D721Med (cell line): ENCODE data around the gene CCDC127.

Source experiments
- DNase-seq: peaks from one replicate; pipeline ENCODE4 v3.0.0; 2011; ENCODE audit warnings: low spot score; ENCODE audit not compliant: insufficient read length
- FAIRE-seq: peaks from 2 replicates; lab custom pipeline; 2011; peaks lifted over from hg19 to GRCh38; lab: Jason Lieb, UNC
- TF ChIP-seq, protein P1 (sequence below): IDR thresholded peaks from 2 replicates; pipeline ENCODE4 v1.5.1; 2012; ENCODE audit warnings: mild to moderate bottlenecking, control low read depth; ENCODE audit not compliant: insufficient read depth; ENCODE audit errors: missing control alignments

Gene CCDC127

GRCh38 chr5:187617-188451 lies 30.1 kb downstream of the CCDC127 start:
- FAIRE-seq, result no peak
- TF ChIP-seq, protein P1, sequence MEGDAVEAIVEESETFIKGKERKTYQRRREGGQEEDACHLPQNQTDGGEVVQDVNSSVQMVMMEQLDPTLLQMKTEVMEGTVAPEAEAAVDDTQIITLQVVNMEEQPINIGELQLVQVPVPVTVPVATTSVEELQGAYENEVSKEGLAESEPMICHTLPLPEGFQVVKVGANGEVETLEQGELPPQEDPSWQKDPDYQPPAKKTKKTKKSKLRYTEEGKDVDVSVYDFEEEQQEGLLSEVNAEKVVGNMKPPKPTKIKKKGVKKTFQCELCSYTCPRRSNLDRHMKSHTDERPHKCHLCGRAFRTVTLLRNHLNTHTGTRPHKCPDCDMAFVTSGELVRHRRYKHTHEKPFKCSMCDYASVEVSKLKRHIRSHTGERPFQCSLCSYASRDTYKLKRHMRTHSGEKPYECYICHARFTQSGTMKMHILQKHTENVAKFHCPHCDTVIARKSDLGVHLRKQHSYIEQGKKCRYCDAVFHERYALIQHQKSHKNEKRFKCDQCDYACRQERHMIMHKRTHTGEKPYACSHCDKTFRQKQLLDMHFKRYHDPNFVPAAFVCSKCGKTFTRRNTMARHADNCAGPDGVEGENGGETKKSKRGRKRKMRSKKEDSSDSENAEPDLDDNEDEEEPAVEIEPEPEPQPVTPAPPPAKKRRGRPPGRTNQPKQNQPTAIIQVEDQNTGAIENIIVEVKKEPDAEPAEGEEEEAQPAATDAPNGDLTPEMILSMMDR, result no peak
- no peak for DNase-seq

DNA sequence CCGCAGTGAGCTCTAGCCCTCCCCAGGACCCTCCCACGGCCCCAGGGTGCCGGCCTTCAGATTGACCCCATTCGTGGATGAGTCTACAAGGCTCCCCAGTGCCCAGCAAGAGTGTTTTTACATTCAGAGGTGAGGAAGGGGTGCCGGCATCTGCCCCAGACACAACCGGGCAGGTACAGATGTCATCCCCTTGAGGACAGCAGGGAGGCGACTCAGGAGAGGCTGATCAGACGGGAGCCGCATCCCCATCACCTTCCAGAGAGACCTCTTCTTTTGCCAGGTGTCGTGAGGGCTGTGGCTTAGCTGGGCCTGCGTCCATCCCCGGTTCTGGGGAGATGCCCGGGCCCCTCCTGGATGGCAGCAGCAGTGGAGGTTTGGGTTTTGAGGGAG lies 30.9 kb downstream of the CCDC127 start:
- no peak for DNase-seq
- FAIRE-seq, result no peak
- TF ChIP-seq, protein P1, result no peak

DNA sequence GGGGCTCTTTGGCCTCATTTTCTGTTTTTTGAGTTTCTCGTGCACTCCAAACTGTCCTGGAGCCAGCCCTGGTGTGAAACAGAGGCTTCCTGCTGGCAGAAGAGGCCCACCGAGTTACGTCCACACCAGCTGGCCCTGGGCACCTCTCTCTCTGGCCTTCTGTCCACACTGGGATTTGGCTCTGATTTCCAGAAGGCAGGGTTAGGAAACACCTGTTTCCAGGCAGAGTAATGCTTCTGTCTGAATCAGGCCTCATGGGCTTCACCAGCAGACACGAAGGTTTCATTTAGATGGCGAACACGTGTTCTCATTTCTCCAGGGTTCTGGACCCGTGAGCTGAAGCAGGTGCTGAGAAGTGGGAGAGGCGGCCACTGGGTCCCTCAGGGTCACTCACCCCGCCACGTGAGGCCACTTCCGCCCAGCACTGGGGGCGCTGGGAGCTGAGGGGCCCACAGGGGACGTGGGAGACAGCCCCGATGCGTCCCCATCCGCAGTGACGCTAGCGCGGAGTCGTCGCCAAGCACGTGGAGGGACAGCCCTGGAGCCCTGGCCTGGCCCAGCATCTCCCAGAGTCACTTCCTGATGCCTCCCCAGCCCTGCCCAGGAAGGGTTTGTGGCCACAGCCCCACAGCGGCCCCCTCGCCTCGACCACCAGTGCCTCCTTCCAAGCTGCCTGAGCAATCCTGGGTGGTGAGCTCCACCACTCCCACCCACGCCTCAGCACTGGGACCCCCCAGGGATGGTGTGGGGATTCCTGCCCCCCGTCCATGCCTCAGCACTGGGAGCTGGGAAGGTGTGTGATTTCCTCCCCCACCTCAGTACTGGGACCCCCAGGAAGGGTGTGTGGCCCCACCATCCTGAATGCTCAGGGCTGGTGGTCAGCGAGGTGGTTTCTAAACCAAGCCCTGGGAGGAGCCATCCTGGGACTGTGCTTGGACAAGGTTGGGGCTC lies 31.6 kb downstream of the CCDC127 start:
- FAIRE-seq (no peak), DNase-seq (no peak)
- TF ChIP-seq, protein P1, result no peak

DNA sequence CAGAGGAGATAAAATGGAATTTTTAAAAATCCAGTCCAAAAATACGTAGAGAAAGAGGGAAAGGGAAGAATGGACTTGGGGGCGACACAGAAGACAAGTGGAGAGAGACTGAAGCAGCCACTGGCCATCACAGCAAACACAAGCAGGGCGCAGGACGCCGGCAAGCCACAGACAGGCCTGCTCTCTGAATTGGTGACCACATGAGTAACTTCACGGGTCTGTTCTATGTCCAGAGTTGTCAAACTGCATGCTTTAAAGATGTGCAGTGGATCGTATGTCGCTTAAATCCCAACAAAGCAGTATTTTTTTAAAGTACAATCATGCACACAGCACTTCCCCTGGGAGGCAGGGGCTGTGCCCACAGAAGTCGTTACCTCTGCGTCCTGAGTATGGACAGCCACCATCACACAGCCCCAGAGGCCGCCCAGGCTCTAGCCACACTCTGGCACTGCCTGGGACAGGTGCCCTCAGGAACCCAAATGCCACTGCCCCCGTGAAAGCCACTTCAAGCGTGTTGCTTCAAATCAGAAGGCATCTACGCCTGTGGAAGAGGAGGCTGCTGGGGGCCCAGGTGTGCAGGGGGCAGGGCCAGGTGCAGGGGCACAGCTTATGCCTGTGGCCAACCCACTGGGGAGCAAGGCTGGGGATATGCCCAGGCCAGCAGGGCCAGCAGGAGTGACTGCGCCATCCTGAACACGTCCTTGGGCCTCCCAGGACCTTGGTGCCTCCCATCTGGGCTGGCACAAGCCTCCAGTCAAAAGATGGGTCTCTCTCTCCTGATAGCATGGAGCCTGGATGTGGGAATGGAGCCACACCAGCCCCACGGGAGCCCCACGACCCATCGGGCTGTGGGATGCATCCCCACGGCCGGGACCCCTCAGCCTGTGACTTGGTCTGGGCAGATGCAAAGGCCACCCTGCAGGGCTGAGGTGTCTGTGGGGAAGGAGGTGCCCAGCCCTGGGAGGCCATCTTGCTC lies 32.6 kb downstream of the CCDC127 start:
- FAIRE-seq (no peak), DNase-seq (no peak)
- TF ChIP-seq, protein P1, result no peak

DNA sequence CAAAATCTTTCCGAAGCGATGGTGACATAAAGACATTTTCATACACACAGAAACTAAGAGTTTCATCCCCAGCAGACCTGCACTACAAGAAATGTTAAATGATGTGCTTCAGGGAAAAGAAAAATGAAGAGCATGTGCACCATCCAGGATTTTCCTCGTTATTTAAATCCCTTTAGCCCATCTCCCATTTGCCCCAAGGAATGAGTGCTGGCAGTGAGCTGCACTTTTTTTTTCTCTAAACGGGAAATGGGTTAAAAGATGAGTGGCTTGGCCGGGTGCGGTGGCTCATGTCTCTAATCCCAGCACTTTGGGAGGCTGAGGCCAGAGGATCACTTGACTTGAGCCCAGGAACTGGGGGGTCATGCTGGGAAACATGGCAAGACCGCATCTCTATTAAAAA lies 33.5 kb downstream of the CCDC127 start:
- DNase-seq, result no peak
- FAIRE-seq, result no peak
- TF ChIP-seq, protein P1, result no peak

DNA sequence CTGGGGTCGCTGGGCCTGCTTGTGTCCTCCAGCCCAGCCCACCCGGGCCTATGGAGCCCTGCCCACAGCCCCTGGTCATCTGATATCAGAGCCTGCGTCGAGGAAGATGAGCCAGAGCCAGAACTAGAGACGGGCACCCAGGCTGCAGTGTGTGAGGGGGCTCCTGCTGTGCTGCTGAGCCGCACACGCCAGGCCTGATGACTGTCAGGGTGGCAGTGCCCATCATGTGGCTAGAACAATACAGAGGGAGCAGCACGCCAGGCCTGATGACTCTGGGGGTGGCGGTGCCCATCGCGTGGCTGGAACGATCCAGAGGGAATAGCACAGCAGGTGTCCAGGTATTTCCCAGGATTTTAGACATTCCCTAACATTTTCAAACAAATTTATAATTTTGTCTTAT lies 35.8 kb downstream of the CCDC127 start:
- FAIRE-seq (no peak), DNase-seq (no peak)
- TF ChIP-seq, protein P1, result no peak
